PC-3 (cell line): ENCODE measurements around the gene PDSS2. TPM values are rescaled to one million over a fixed set of nuclear protein-coding genes. Genes with fewer than 3 reads are reported as not detected.

ENCODE experiments used
- ATAC-seq: fragments of 200-7000 bp; cut with Tn5 transposase; 2 replicates; pipeline ENCODE4 v1.9.1; 2020; ENCODE audit warnings: mild to moderate bottlenecking, moderate library complexity
- BruUV-seq: library from RNA; stranded (reverse); fragments of 400-500 nt; replicated peaks from 2 replicates; lab custom pipeline; 2021; lab: Mats Ljungman, UMichigan
- CTCF ChIA-PET: fragments of 300-600 bp; sonication (Branson Sonifier 250); formaldehyde crosslinking; loops from one replicate; lab custom pipeline; 2022; ENCODE audit warnings: antibody characterized with exemption; lab: Charles Lee
- POLR2A ChIA-PET: fragments of 300-600 bp; sonication (Branson Sonifier 250); formaldehyde crosslinking; loops from one replicate; lab custom pipeline; 2022; ENCODE audit warnings: antibody characterized with exemption; ENCODE audit not compliant: unreplicated experiment; lab: Charles Lee
- DNase-seq: peaks from one replicate; pipeline ENCODE4 v3.0.0-alpha.2; 2015
- H2AFZ ChIP-seq: fragments of 300-600 bp; sonication (generic); 2 replicates; pipeline ENCODE4 v1.6.0; 2016; ENCODE audit warnings: antibody characterized with exemption, low read length
- H3F3A ChIP-seq: fragments of 300-600 bp; sonication (generic); one replicate; pipeline ENCODE4 v1.6.0; 2017; ENCODE audit warnings: antibody characterized with exemption, low read length, control low read depth, mild to moderate bottlenecking; ENCODE audit not compliant: unreplicated experiment
- H3K27ac ChIP-seq: fragments of 300-600 bp; sonication (generic); 2 replicates; pipeline ENCODE4 v1.5.1; 2016; ENCODE audit warnings: mild to moderate bottlenecking, low read length
- H3K27me3 ChIP-seq: fragments of 300-600 bp; sonication (generic); 2 replicates; pipeline ENCODE4 v1.6.1; 2016; ENCODE audit warnings: low read length, mixed read lengths
- H3K36me3 ChIP-seq: fragments of 300-600 bp; sonication (generic); 2 replicates; pipeline ENCODE4 v1.6.1; 2016; ENCODE audit warnings: low read depth, mixed run types, low read length, mixed read lengths
- H3K4me1 ChIP-seq: fragments of 300-600 bp; sonication (generic); 2 replicates; pipeline ENCODE4 v1.5.1; 2016; ENCODE audit warnings: low read length; ENCODE audit not compliant: insufficient read depth
- H3K4me2 ChIP-seq: fragments of 300-600 bp; sonication (generic); 2 replicates; pipeline ENCODE4 v1.6.0; 2016; ENCODE audit warnings: low read length
- H3K4me3 ChIP-seq: fragments of 300-600 bp; sonication (generic); 2 replicates; pipeline ENCODE4 v1.5.1; 2016; ENCODE audit warnings: mild to moderate bottlenecking, low read length, mixed read lengths
- H3K79me2 ChIP-seq: fragments of 300-600 bp; sonication (generic); 2 replicates; pipeline ENCODE4 v1.6.1; 2017; ENCODE audit warnings: low read length, mixed read lengths
- H3K9ac ChIP-seq: fragments of 300-600 bp; sonication (generic); 2 replicates; pipeline ENCODE4 v1.6.0; 2016; ENCODE audit warnings: mild to moderate bottlenecking, low read length
- H3K9me2 ChIP-seq: fragments of 300-600 bp; sonication (generic); replicated peaks from 2 replicates; pipeline ENCODE4 v1.6.1; 2016; ENCODE audit warnings: mixed run types, low read length, mixed read lengths
- H3K9me3 ChIP-seq: fragments of 300-600 bp; sonication (generic); 2 replicates; pipeline ENCODE4 v1.6.1; 2016; ENCODE audit warnings: low read length, mixed read lengths
- H4K20me1 ChIP-seq: fragments of 300-600 bp; sonication (generic); 2 replicates; pipeline ENCODE4 v1.6.1; 2016; ENCODE audit warnings: low read length, mixed read lengths
- EZH2 ChIP-seq: fragments of 300-600 bp; sonication (generic); IDR thresholded peaks from one replicate; pipeline ENCODE4 v1.6.1; 2017; ENCODE audit warnings: antibody characterized with exemption, mild to moderate bottlenecking, low read length; ENCODE audit not compliant: unreplicated experiment
- EZH2phosphoT487 ChIP-seq: fragments of 300-600 bp; sonication (generic); IDR thresholded peaks from 2 replicates; pipeline ENCODE4 v1.6.1; 2018; ENCODE audit warnings: mild to moderate bottlenecking, antibody characterized with exemption, low read length, borderline replicate concordance
- intact Hi-C: fragments of 100-400 bp; cut with micrococcal nuclease; formaldehyde crosslinking; loops from 2 replicates; pipeline ENCODE4 v1.9.0; 2023
- total RNA-seq: library from RNA; depleted of rRNA; stranded (reverse); fragments of >200 nt; gene quantifications from 2 replicates; pipeline ENCODE4 v1.2.3, GENCODE V29; 2014
- TF ChIP-seq, protein P1 (sequence below): fragments of 300-600 bp; sonication (generic); conservative IDR thresholded peaks from 2 replicates; pipeline ENCODE4 v1.5.1; 2017; ENCODE audit warnings: antibody characterized with exemption, low read depth, mild to moderate bottlenecking, low read length

The PDSS2 gene
- total RNA-seq, 1 experiment from 2014 or later = 6.6 TPM

- TF ChIP-seq EZH2phosphoT487 = no peak
- TF ChIP-seq, protein P1, sequence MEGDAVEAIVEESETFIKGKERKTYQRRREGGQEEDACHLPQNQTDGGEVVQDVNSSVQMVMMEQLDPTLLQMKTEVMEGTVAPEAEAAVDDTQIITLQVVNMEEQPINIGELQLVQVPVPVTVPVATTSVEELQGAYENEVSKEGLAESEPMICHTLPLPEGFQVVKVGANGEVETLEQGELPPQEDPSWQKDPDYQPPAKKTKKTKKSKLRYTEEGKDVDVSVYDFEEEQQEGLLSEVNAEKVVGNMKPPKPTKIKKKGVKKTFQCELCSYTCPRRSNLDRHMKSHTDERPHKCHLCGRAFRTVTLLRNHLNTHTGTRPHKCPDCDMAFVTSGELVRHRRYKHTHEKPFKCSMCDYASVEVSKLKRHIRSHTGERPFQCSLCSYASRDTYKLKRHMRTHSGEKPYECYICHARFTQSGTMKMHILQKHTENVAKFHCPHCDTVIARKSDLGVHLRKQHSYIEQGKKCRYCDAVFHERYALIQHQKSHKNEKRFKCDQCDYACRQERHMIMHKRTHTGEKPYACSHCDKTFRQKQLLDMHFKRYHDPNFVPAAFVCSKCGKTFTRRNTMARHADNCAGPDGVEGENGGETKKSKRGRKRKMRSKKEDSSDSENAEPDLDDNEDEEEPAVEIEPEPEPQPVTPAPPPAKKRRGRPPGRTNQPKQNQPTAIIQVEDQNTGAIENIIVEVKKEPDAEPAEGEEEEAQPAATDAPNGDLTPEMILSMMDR = no peak
- TF ChIP-seq EZH2 = no peak
- Histone ChIP-seq H2AFZ (no peak overlapping the region), H3K27ac (no peak overlapping the region), H4K20me1 (no peaks in the 10 kb centered on the region), H3F3A (no peaks in the 10 kb centered on the region), H3K27me3 (no peaks in the 10 kb centered on the region), H3K79me2 (no peaks in the 10 kb centered on the region), H3K36me3 (no peaks in the 10 kb centered on the region), H3K4me3 (no peak overlapping the region), H3K9ac (no peak overlapping the region), H3K4me2 (no peak overlapping the region), H3K9me3 (no peaks in the 10 kb centered on the region), H3K4me1 (no peaks in the 10 kb centered on the region), H3K9me2 (no peaks in the 10 kb centered on the region)
- ATAC-seq (no peak), DNase-seq (no peak)
- BruUV-seq = no TSS peak
- CTCF ChIA-PET = no interaction called here
- intact Hi-C loops = no loop called here
- POLR2A ChIA-PET = no interaction called here
These were observed 130.1 kb downstream of the PDSS2 start for GRCh38 chr6:107329063-107329860.

DNA sequence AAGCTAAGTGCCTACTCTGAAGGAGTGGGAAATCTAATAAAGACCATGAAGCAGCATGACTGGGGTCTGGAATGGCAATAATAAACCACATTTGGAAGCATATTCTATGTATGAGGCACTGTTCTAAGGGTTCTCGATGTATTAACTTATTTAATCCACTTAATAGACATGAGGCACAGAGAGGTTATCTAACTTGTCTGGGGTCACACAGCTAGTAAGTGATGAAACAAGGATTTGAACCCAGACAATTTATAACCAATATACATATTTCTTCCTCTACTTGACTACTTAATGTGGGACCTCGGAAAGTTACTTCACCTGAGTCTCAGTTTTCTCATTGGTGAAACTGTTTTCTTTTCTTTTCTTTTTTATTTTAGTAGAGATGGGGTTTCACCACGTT lies 131.3 kb downstream of the PDSS2 start:
- no peak for DNase-seq
- Histone ChIP-seq H3K9me2 (no peaks in the 10 kb centered on the region), H3K36me3 (no peaks in the 10 kb centered on the region), H3F3A (no peaks in the 10 kb centered on the region), H3K79me2 (no peaks in the 10 kb centered on the region), H3K9me3 (no peaks in the 10 kb centered on the region), H3K27me3 (no peaks in the 10 kb centered on the region), H2AFZ (no peak overlapping the region), H4K20me1 (no peaks in the 10 kb centered on the region), H3K27ac (no peak overlapping the region), H3K4me3 (no peak overlapping the region), H3K9ac (no peak overlapping the region), H3K4me1 (no peaks in the 10 kb centered on the region), H3K4me2 (no peak overlapping the region)
- TF ChIP-seq, protein P1 = no peak
- TF ChIP-seq EZH2phosphoT487 (no peak), EZH2 (no peak)
- intact Hi-C loops = no loop called here
- CTCF ChIA-PET = no interaction called here
- POLR2A ChIA-PET = no interaction called here
- no TSS peak for BruUV-seq
- ATAC-seq = no peak

- CTCF ChIA-PET = no interaction called here
- no TSS peak for BruUV-seq
- POLR2A ChIA-PET = no interaction called here
- no peaks in the 10 kb centered on the region for H3K36me3 ChIP-seq
- TF ChIP-seq, protein P1 = no peak
- TF ChIP-seq EZH2 (no peak), EZH2phosphoT487 (no peak)
- no peaks in the 10 kb centered on the region for H3K27me3 ChIP-seq
- H3F3A ChIP-seq = no peaks in the 10 kb centered on the region
- no peak overlapping the region for H3K27ac ChIP-seq
- no peaks in the 10 kb centered on the region for H3K9me2 ChIP-seq
- ATAC-seq (no peak), DNase-seq (no peak)
- H3K4me1 ChIP-seq = no peaks in the 10 kb centered on the region
- H2AFZ ChIP-seq = no peak overlapping the region
- no peaks in the 10 kb centered on the region for H3K79me2 ChIP-seq
- H3K4me2 ChIP-seq = no peak overlapping the region
- no peak overlapping the region for H3K4me3 ChIP-seq
- no peaks in the 10 kb centered on the region for H3K9me3 ChIP-seq
- intact Hi-C loops = no loop called here
- H4K20me1 ChIP-seq = no peaks in the 10 kb centered on the region
- H3K9ac ChIP-seq = no peak overlapping the region
These were observed 136.1 kb downstream of the PDSS2 start for GRCh38 chr6:107323133-107323785.
